Activated CD4-positive, alpha-beta T cell treated with anti-CD3 and anti-CD28 coated beads, Interleukin-2, Interleukin-4, amounts not matched to agents 100 ng/mL and 50 ng/mL, durations not matched to agents 16 hours and 8 hours (primary cell): ENCODE results near the gene IL11RA.
"Not testable (repeated sequence)": the region's sequence is repeated elsewhere in the genome, so short reads cannot be mapped to it uniquely, and the experiment has no call there.

Experiments
- DNase-seq: peaks from one replicate; pipeline ENCODE4 v3.0.0-alpha.2; 2020; ENCODE audit warnings: low spot score

IL11RA gene

DNA sequence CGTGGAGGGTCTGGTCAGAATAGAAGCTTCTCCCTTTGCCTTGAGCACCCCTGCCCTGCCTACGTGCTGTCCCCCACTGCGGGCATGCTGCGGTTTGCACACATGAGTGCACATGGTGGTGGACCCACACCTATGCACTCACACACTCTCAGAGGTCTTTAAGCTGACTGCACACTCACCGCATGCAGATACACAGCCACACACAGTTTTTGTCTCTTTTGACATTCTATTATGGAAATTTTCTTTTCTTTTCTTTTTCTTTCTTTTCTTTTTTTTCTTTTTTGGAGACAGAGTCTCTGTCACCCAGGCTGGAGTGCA, 22.5 kb upstream of the IL11RA start:
- DNase-seq = no peak

DNA sequence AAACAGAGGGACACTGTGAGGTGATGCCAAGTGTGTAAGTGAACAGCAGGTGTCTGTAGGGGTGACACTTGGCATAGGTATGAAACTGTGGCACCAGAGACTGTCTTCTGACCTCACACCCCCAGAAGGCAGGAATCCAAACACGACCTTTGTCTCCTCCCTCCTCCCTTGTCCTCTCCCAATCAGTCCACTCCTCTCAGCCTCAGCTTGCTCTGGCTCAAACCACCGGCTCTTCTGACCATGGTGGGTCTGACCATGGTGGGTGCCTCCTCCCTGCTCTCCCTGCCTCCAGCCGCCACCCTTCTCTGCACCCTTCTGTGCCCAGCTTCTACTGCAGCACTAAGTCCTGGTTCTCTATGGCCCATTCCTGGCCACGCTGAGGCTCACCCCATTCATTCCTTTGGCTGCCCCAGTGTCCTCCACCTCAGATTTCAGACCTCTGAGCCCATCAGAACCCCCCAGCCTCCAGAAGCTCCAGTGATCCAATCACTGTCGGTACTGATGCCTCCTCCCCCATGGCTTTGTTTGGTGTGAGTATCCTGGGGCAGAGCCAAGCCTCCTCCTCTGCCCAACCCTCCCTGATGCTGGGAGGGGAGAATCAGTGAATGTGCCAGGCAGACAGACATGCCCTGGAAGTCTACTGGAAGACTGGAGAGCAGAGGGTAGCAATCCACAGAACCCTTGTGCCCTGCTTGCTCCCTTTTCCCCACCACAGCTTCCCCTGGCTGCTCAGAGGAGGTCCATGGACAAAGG, 21.4 kb upstream of the IL11RA start:
- DNase-seq = no peak

DNA sequence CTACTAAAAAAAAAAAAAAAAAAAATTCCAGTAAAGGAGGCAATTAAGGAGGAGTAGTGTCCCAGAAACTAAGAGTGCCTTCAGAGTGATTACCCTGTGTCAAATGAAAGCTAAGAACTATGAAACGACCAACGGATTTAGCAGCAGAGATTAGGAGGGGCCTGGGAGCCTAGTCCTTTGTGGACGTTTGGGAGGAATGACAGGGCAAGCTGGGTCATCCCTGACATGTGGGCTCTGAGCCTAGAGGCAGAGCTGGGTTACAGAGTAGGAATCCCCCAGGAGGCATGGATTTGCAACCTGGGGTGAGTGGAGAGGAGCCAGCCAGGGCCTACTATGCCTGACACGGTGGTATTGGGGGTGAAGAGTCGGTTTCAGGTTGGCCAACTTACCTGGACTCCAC, 18.8 kb upstream of the IL11RA start:
- DNase-seq = no peak

DNA sequence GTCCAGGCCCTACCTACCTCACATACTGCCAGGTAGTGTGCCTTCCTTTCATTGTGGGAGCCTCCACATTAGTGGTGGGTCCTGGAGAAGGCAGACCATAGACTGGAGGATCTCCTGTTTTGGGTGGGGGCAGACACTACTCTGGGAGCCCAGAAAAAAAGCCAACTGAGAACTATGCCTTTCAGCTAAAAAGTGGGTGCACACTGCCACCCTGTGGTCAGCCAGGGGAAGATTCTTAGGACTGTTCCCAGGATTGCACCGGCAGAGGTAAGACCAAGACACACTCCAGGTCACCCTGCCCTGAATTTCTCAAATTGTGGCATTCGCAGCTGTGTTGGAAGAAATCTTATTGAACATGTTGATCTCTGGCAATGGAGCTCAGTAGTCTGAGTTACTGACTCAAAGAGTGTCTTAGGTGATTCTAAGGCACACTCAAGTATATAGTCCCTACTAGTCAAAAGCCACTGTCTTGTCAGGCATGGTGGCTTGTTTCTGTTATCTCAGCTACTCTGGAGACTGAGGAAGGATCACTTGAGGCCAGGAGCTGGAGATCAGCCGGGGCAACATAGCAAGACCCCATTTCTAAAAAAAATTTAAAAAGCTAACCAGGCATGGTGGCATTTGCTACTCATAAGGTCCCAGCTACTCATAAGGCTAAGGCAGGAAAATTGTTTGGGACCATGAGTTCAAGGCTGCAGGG, 18.0 kb upstream of the IL11RA start:
- DNase-seq = peak; percentile 78

DNA sequence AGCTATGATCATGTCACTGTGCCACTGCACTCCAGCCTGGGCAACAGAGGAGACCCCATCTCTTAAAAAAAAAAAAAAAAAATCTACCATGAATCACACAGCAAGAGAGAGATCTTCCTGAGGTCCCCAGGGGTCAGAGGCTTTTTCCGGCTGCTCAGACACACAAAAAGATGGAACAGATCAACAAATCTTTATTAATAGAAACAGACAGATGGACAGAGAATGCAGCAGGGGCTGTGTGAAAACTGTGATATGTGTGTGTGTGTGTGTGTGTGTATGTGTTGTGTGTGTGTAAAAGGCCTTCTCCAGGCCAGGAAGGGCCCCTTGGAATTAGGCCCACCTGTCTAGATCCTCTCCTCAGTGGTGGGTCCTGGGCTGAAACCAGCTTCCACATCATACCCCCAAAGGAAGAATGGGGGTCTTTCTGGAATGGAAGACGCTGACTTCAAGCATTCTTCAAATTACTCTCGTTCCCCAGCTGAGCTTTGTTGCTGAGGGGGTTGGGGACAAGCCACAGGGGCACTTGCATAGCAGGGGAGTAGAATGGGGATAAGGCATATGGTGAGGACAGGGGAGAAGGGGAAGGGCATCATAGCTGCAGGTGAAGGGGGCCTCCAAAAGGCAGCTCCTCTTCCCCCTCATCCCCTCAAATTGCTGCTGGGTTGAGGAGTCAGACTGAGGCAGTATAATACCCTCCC, 17.3 kb upstream of the IL11RA start:
- no peak for DNase-seq

DNA sequence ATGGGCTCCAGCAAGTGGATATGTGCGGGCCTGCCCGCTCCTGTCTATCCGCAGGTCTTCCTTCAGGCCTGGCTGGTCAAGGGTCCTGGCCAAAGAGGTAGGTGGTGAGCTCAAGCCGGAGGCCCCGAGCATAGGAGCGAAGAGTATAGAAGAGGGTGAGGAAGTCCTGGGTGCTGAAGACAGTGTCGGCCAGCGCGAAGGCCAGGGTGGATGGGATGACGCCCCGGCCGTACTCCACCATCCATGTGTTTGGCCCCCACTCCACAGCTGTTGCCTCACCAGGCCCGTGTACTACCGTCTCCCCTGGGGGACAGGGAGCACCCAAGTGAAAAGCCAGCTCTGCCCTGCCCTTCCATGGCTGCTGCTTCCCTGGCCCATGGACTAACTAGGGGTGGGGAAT, 16.4 kb upstream of the IL11RA start:
- no peak for DNase-seq

DNA sequence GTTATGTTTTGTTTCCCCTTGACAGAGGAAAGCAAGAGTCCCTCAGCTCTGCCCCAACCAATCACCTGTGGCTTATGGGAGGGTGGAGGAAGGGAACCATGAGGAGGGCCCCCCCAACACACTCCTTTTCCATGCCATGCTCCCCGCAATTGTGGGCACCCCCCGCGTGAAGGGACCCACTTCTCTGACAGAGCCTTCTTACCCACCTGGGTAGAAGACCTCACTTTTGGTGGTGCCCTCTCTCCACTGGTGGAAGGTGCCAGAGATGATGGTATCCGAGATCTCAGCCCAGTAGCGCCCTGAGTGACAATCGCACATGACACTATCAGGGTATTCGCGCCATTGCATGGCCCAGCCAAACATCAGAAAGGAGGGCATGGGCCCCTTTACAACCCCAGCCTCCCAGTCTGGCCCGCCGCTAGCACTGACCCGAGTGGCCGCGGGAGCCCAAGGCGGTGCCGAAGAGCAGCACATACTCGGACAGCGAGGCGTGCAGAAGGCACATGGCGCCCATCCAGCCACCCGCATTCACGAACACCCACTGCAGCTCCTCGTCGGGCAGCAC, 15.1 kb upstream of the IL11RA start:
- peak; percentile 32 for DNase-seq

DNA sequence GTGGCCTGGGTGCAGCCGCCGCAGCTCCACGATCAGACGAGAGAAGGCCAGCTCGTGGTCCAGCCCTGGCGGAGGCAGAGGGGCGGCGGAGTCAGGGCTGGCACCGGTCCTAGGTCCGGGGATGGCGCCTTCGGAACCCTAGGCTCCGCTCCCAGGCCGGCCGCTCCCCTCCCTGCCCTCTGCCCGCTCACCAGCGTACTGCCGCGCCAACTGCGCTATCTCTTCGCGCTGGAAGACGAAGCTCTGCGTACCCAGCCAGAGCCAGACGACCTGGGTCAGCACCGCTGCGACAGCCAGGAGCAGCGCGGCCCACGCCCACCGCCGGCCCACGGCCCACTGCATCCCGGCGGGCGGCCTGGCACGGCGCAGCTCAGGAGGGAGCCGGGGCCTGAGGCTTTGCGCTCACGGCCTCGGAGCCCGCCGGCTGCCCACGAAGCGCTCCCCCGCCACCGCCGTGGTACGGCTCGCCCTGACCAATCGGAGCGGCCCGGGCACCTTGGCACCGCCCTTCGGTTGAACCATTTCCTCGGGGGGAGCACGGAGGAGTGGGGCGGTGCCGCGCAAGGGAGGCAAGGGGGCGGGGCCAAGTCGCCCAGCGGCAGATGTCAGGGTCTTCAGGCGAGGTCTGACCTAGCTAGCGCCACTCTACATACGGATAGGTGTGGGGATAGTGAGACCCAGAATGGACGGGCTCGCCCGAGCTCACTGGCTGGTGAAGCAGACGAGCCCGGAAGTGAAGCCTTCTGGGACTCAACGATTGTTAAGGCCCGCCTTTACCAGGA, 14.4 kb upstream of the IL11RA start, which contains the start of gene SIGMAR1:
SIGMAR1 (minus strand) TSS at position 432 of the 782 bp plus-strand sequence; CDS start at position 342, 90 bp downstream.
- DNase-seq = peak; percentile 96

DNA sequence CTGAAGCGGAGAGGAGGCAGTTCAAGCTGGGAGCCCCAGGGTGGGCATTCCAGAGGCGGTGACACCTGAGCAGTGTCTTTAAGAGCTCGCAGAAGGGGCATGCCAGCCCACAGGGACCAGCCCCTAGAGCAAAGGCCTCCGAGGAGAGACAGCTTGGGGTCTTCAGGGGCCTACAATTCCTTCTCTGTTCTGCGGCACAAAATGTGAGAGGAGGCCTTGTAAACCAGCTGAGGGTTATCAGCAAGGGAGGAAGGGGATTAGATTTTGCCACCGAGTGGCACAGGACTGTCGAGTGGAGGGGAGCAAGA, 13.9 kb upstream of the IL11RA start:
- DNase-seq = no peak

DNA sequence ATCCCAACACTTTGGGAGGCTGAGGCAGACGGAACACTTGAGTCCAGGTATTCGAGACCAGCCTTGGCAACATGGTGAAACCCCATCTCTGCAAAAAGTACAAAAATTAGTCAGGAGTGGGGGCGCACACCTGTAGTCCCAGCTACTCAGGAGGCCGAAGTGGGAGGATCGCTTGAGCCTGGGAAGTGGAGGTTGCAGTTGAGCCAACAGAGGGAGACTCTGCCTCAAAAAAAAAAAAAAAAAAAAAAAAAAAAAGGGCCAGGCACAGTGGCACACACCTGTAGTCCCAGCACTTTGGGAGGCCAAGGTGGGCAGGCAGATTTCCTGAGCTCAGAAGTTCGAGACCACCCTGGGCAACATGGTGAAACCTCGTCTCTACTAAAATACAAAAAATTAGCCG, 12.7 kb upstream of the IL11RA start:
- not testable (repeated sequence) for DNase-seq

DNA sequence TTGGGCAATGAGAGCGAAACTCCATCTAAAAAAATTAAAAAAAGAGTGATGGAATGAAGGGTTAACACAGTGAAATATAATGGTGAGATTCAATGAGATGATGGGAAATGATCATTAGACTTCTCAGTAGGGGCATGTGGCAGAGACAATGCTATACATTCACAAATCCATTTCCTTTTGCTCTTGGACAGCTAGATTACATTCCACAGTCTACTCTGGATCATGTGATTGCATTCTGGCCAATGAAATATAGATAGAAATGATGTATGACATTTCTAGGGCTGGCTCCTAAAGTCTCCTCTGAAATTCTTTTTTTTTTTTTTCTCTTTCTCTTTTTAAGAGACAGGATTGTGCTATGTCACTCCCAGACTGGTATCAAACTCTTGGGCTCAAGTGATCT, 9.3 kb upstream of the IL11RA start:
- no peak for DNase-seq

DNA sequence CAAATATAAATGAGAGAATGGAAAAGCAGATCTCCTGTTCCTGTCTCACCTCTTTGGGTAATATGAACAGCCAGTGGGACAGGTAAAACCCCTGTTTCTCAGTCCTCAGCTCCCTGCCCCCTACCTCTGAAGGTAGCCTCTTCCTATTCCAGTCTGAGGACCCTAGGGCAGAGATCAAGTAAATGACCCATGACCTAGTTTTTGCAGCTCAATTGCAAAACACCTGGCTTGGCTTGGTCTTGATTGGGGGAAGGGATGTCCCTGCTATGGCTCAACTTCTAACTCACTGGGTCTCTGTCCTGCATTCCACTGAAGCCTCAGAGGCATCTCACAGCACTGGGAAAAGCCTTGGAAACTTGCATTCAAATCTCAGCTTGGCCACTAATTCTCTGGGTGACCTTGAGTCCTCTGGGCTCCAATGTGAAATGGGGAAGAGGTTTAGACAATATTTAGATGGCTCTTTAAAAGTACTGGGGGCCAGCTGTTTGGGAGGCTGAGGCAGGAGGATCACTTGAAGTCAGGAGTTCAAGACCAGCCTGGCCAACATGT, 7.1 kb upstream of the IL11RA start:
- DNase-seq = no peak

DNA sequence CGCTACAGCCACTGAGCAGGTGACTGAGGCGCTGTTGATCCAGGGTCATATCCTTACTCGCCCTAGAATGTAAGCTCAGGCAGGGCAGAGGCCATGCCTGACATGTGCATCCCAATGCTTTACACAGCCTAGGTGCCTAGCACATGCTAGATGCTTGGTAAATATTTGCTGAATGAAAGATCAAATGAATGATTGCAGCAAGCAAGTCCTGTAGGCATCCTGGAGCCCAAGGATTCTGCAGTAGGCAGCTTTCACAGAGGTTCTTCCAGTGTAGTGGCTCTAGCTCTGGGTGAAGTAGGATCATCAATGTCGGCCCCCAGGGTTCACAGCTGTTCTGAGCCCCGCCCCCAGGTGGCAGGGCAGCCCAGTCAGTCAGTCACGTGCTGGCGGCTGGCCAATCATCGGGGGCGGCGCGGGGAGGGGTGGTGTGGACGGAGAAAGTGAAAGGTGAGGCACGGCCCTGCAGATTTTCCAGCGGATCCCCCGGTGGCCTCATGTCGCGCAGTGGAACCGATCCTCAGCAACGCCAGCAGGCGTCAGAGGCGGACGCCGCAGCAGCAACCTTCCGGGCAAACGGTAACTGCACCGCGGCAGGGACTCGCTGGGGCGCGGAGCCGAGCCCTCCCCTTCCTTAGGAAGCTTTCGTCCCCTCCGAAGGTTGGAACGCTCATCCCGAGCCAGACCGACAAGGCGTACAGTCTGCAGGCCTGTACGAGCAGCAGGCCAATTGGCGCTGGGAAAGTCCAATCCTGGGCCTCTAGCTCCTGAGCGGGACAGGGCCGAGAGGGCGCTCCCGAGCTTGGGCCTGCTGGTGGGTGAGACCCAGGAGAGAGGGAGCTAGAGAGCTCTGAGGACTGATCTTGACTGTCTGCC, 5.5 kb upstream of the IL11RA start, which contains the start of gene GALT:
GALT (plus strand) TSS at position 465 of the 873 bp plus-strand sequence; CDS start at position 495, 30 bp downstream.
- peak; percentile 96 for DNase-seq

DNA sequence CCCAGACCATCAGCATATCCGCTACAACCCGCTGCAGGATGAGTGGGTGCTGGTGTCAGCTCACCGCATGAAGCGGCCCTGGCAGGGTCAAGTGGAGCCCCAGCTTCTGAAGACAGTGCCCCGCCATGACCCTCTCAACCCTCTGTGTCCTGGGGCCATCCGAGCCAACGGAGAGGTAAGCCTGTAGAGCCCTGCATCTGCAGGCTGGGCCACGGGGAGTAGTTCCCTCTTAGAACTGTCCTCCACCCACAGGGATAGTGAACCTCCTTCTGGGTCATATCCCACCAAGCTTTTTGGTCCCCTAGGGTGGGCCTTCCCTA, 4.9 kb upstream of the IL11RA start:
- DNase-seq = no peak

DNA sequence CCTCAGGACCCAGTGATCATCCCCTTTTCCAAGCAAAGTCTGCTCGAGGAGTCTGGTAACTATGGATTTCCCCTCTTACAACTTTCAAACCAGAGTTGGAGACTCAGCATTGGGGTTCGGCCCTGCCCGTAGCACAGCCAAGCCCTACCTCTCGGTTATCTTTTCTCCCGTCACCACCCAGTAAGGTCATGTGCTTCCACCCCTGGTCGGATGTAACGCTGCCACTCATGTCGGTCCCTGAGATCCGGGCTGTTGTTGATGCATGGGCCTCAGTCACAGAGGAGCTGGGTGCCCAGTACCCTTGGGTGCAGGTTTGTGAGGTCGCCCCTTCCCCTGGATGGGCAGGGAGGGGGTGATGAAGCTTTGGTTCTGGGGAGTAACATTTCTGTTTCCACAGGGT, 4.3 kb upstream of the IL11RA start:
- DNase-seq = no peak

DNA sequence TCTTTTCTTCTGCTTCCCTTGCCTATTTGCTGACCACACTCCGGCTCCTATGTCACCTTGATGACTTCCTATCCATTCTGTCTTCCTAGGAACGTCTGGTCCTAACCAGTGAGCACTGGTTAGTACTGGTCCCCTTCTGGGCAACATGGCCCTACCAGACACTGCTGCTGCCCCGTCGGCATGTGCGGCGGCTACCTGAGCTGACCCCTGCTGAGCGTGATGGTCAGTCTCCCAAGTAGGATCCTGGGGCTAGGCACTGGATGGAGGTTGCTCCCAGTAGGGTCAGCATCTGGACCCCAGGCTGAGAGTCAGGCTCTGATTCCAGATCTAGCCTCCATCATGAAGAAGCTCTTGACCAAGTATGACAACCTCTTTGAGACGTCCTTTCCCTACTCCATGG, 3.3 kb upstream of the IL11RA start:
- no peak for DNase-seq

DNA sequence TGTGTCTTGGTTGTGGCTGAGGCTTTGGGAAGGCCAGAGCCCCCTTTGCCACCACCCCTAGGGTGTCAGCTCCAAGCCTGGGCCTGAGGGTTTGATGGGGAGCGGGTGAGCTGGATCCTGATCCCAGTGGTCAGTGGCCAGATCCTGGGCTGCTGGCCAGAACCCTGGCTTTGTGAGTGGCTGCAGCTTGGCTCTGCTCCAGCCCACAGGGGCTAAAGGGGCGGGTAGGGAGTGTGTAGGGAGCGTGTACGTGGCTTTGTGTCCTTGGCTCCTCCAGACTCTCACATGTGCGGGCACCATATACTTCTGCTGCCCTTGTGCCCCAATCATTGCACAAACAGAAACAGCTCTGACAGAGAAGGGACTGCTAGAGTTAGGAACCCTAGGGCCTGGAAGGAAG, 1.2 kb upstream of the IL11RA start:
- DNase-seq = no peak

DNA sequence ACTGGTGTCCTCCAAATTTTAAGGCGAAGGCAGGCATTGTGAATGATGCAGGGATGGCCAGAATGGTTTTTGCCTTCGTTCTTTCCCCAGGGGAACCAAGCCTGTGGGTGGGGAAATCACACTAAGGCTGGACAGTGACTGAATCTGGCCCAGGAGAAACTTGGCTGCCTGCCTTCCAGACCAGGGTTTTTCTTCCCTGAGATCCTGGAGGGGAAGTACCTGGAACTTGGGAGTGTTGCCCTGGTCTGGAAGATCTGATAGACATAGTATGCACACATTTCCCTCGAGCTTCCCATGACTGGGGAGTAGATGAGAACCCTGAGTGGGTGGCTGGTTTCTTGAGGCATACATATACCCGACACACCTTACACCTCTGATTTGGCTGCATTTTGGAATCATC, 664 bp upstream of the IL11RA start:
- DNase-seq = no peak

DNA sequence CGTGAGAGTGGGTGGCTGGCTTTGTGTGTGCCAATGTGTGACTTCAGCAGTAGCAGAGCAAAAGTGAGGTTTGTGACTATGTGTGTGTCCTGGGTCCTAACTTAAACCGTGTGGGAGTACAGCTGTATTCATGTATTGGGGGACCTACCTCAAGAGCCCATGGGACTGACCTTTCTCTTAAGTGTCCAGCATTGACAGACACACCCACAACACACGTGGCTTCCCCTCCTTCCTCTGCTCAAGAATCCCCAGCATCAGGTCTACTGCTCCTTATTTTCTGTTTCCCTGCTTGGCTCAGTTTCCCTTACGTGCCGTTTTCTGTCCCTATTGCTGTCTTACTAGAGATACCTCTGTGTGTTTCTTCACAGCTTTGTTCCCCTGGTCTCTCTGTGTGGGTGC, 616 bp downstream of the IL11RA start:
- DNase-seq = no peak

DNA sequence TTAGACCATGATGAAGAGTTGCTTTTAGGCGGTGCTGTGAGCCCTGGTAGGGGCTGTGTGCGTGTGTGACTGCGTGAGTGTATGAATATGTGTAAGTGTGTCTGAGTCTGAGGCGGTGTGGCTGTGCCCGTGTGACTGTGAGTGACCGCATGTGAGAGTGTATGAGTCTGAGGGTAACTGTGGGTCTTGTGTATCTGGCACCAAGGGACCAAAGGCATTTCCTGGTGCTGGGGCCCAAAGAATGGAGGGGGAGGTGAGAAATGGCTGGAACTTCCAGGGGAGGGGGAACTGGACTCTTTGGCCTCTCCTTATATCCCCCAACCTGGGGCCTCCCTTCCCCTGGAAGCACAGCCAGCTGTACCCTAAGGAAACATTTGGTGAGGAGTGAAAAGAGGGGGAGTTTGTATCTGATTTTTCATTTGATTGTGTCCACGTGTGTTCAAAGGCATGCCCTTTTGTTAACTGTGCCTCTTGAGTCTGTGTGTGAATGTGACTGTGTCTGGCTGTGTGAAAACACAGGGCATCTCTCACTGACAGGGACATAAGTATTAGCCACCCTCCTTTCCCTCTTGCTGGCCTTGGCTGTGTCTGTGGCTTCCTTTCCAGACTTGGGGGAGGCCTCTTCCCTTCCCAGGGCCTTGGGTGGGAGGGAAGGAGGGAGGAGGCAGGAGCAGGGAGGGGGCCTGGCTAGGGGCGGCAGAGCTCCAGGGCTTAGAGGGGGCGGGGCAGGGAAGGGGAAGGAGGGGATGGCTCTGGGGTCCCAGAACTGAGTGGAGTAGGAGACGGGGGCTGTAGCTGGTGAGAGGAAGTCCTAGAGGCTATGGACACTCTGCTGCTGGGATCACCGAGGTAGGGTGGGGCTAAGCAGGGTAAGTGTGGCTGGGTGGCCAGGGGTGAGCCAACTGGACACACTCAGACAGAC, 1.4 kb downstream of the IL11RA start:
- no peak for DNase-seq
